Ecto neural progenitor cell (in vitro differentiated cells): ENCODE measurements around the gene CDCA8.

Experiments used
- DNase-seq: peaks from one replicate; pipeline ENCODE4 v3.0.0-alpha.2; 2018; ENCODE audit warnings: low spot score

Gene CDCA8

DNA sequence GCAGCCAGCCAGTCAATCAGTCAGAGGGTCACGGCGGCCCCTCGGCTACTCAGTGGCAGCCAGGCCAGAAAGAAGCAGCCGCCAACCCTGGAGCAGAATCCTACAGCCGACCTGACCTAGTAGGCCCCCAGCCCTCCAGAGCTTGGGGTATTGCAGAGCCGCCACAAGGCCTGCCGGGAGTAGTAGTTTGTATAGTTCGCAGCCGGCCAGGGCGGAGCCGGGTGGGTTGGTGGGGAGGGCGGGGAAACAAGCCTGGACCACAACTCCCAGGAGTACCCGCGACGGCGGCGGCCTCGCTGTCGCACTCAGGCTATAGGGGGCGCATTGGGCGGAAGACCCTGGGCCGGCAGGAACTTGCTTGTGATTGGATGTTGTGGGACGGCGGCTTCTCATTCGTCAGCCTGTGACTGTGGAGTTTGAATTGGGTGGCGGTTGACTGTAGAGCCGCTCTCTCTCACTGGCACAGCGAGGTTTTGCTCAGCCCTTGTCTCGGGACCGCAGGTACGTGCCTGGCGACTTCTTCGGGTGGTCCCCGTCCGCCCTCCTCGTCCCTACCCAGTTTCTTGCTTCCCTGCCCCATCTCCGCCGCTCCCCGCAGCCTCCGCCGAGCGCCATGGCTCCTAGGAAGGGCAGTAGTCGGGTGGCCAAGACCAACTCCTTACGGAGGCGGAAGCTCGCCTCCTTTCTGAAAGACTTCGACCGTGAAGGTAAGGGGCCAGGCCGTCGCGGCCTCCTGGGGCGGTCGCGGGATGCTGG, at the start of gene CDCA8:
Gene CDCA8 (plus strand): TSS at position 439 of the 756 bp plus-strand sequence. CDS start 175 bp downstream, at position 614.
- DNase-seq, result peak; percentile 99

- no peak for DNase-seq
Observed at GRCh38 chr1:37647281-37647680, 45.0 kb upstream of the CDCA8 start.

DNA sequence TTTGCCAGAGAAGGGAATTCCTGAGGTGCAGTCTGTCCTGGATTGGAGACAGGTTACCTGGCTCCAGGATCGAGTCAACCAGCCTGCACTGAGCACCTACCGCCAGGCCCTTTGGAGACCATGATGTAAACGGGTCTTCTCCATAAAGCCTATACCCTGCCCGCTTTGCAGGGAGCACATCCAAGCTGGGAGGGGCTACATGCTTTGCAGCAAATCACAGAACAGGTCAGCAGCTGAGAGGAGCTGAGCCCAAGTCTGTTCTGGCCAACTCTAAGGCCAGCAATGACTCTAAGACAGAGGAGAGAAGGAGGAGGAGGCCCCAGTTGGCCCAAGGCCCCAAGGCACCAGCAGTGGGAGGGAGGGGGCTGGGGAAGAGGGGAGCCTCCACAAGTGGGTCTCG, 42.1 kb upstream of the CDCA8 start:
- DNase-seq, result no peak

GRCh38 chr1:37650721-37651120, 41.6 kb upstream of the CDCA8 start:
- no peak for DNase-seq

DNA sequence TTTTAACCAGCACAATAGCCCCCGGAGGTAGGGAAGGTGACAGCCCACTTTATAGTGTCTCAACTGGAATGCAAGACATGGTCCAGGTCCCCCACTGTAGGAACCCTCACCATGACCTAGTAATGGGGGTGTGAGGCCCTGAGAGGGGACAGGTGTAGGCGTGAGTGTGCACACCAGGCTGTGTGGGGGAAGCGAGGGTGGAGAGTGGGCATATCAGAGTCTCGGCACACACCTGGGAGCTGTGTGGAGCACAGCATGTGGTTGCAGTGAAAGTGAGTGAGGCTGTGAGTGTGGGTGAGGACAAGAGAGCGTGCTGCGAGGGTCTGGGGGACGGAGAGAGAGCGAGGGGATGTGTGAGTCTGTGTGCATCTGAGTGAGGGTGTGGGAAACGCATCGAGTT, 40.5 kb upstream of the CDCA8 start:
- DNase-seq, result no peak

GRCh38 chr1:37652976-37653375, 39.3 kb upstream of the CDCA8 start:
- DNase-seq, result no peak

- no peak for DNase-seq
Observed at GRCh38 chr1:37653906-37654305, 38.4 kb upstream of the CDCA8 start.

DNA sequence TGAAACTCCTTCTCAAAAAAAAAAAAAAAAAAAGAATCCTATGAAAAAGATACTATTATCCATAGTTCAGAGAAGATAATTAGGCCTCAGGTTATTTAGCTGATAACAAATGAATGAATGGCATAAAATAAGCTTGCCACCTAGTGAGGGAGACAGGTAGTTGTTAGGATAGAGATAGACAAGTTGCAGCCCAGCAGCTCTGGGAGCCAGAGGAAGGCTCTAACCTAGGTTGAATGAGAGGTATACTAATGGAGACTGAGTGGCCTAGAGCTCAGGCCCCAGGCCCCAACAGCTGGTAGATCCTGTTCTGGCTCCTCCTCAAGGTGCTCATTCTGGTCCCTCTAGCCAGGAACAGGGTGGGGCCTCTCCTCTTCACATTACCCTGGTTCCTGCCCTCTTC, 37.0 kb upstream of the CDCA8 start:
- DNase-seq, result no peak

- no peak for DNase-seq
Observed at GRCh38 chr1:37656026-37656425, 36.3 kb upstream of the CDCA8 start.

DNA sequence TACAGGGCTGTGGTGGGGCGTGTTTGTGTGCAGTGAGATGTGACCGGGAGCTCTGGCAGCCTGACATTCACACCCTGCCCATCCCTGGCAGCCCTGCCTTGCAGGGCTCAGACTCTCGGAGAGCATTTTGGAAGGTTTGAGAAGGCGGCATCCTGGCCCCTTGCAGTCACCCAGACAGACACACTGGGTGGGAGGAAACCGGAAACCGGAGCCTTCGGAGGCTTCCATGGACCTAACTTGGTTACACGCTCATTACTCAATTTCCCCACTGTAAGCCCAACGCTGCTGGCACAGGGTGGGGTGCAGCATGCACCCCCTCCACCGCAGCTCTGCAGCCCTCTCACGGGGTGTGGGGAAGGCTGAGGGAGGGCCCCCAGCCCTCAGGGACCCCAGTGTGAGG, 35.4 kb upstream of the CDCA8 start:
- DNase-seq, result no peak

- DNase-seq, result no peak
Observed at GRCh38 chr1:37657620-37658412, 34.5 kb upstream of the CDCA8 start.

GRCh38 chr1:37658486-37658885, 33.8 kb upstream of the CDCA8 start:
- no peak for DNase-seq

DNA sequence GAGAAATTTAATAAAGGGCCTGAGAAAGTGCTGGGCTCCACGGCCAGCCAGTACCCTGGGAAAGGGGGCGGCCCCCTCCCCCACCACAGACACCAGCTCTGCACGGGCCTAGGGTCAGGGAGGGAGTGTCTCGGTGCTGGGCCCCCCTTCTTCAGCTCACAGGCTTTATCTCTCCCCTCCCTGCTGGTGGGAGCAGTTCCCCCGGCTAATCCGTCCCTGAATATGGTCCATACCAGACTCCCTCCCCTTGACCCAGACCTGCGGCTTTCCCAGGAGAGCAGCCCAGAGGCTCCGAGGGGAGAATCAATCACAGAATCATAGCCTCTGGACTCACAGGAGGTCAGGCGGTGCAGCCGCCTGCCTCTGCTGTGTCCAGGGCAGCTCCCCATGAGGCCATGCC, 31.7 kb upstream of the CDCA8 start:
- DNase-seq, result no peak

DNA sequence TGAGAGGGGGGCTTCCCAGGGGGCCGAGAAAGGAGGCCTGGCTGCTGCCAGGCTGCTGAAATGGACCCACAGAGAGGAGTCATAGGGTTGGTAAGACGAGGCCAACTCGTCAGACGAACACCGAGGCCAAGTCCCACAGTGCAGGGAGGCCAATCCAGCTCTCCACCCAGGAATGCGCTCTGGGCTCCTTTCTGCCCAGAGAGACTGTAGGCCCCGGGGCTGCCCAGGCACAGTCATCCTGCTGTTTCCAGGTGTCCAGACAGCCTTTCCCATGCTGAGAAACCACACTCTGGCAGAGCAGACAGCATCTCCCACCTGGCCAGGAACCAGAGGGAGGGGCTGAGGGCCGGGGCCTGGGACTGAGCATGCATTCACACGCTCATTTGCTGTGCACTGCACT, 30.9 kb upstream of the CDCA8 start:
- no peak for DNase-seq

- no peak for DNase-seq
Observed at GRCh38 chr1:37662031-37662755, 30.1 kb upstream of the CDCA8 start.

- DNase-seq, result no peak
Observed at GRCh38 chr1:37663426-37664000, 28.8 kb upstream of the CDCA8 start.

DNA sequence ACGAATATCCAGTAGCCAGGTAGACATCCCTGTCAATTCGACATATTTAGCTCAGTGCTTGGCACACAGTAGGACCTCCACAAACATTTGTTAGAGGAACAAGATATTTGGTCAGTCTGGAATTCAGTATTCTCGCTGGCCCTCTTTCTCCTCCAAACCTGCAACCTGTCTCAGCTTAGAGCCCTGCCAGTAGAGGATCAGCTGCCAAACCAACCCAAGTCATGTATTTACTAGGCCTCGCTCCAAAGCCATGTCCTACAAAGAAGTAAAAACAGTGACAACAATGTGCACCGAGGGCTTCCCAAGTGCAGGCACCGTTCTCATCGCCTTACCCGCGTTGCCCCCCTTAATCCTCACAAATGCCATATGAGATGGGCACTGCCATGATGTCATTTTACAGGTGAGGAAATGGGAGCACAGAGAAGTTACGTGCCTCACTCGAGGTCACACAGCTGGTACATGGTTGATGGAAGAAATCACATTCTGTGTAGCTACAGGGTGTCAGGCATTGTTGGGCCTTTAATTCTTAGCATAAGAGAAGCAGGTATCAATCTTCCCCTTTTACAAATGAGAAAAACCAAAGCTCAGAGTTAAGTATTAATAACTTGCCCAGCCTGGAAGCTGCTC, 26.0 kb upstream of the CDCA8 start:
- no peak for DNase-seq

GRCh38 chr1:37667023-37667671, 25.2 kb upstream of the CDCA8 start:
- DNase-seq, result no peak

GRCh38 chr1:37670133-37670532, 22.2 kb upstream of the CDCA8 start:
- DNase-seq, result no peak

- DNase-seq, result no peak
Observed at GRCh38 chr1:37671261-37671660, 21.1 kb upstream of the CDCA8 start.

GRCh38 chr1:37672136-37672870, 20.0 kb upstream of the CDCA8 start:
- no peak for DNase-seq
